ENCODE data around the gene DIDO1.

The DIDO1 gene

GRCh38 chr20:62949962-62950361 lies 23.7 kb upstream of the DIDO1 start:
- Mint-ChIP-seq H3K36me3 (peaks cover 57% of the 10 kb centered on the region), H3K27me3 (no peaks in the 10 kb centered on the region), H3K27ac (peak overlapping the region; percentile 11), H3K9me3 (peaks cover 6% of the 10 kb centered on the region), H3K4me1 (peaks cover 36% of the 10 kb centered on the region), H3K4me3 (no peak overlapping the region)
- CTCF ChIA-PET: interaction anchor here (1.0 kb wide), 1 partner anchor 88 kb away, joined by 3 read pairs; the partner anchor contains the start of gene TCFL5
- no peak for DNase-seq

GRCh38 chr20:62949153-62949821 lies 23.0 kb upstream of the DIDO1 start:
- H3K9me3 Mint-ChIP-seq: peaks cover 6% of the 10 kb centered on the region
- CTCF ChIA-PET: interaction anchor here (1.0 to 1.2 kb wide), 2 partner anchors 13 to 88 kb away, joined by 3 read pairs; partner anchors contain the start of gene TCFL5
- H3K36me3 Mint-ChIP-seq: peaks cover 61% of the 10 kb centered on the region

GRCh38 chr20:62947532-62948300 lies 21.4 kb upstream of the DIDO1 start:
- no peak for DNase-seq
- CTCF ChIA-PET: interaction anchor here (1.0 to 1.2 kb wide), 2 partner anchors 14 to 40 kb away, joined by 3 read pairs; no protein-coding TSS in a partner anchor
- peaks cover 6% of the 10 kb centered on the region for H3K9me3 Mint-ChIP-seq
- H3K4me1 Mint-ChIP-seq: peaks cover 19% of the 10 kb centered on the region
- H3K27ac Mint-ChIP-seq: peak overlapping the region; percentile 34
- H3K36me3 Mint-ChIP-seq: peaks cover 73% of the 10 kb centered on the region
- H3K27me3 Mint-ChIP-seq: no peaks in the 10 kb centered on the region
- no peak overlapping the region for H3K4me3 Mint-ChIP-seq

More at GRCh38 chr20:62949153-62949821, 23.0 kb upstream of the DIDO1 start:
- DNase-seq: no peak
- Mint-ChIP-seq H3K4me1 (peaks cover 29% of the 10 kb centered on the region), H3K27ac (no peak overlapping the region), H3K4me3 (no peak overlapping the region), H3K27me3 (no peaks in the 10 kb centered on the region)

GRCh38 chr20:62946918-62947317 lies 20.6 kb upstream of the DIDO1 start:
- CTCF ChIA-PET: interaction anchor here (1.0 kb wide), 1 partner anchor 39 kb away, joined by 3 read pairs; no protein-coding TSS in a partner anchor
- no peaks in the 10 kb centered on the region for H3K27me3 Mint-ChIP-seq

GRCh38 chr20:62945771-62946339 lies 19.6 kb upstream of the DIDO1 start:
- Mint-ChIP-seq H3K9me3 (peaks cover 6% of the 10 kb centered on the region), H3K27me3 (no peaks in the 10 kb centered on the region), H3K36me3 (peaks cover 77% of the 10 kb centered on the region), H3K4me1 (peaks cover 16% of the 10 kb centered on the region), H3K4me3 (no peak overlapping the region), H3K27ac (no peak overlapping the region)
- no peak for DNase-seq
- CTCF ChIA-PET: no interaction called here

More at GRCh38 chr20:62946918-62947317, 20.6 kb upstream of the DIDO1 start:
- Mint-ChIP-seq H3K9me3 (peaks cover 6% of the 10 kb centered on the region), H3K36me3 (peaks cover 73% of the 10 kb centered on the region), H3K4me1 (peaks cover 16% of the 10 kb centered on the region), H3K27ac (no peak overlapping the region), H3K4me3 (no peak overlapping the region)
- no peak for DNase-seq

- H3K9me3 Mint-ChIP-seq: peaks cover 6% of the 10 kb centered on the region
- no peak for DNase-seq
- H3K4me1 Mint-ChIP-seq: peaks cover 22% of the 10 kb centered on the region
- H3K27me3 Mint-ChIP-seq: no peaks in the 10 kb centered on the region
- CTCF ChIA-PET: no interaction called here
- no peak overlapping the region for H3K27ac Mint-ChIP-seq
- no peak overlapping the region for H3K4me3 Mint-ChIP-seq
- peaks cover 69% of the 10 kb centered on the region for H3K36me3 Mint-ChIP-seq
These were observed 18.4 kb upstream of the DIDO1 start for GRCh38 chr20:62944746-62945145.

- Mint-ChIP-seq H3K27ac (no peak overlapping the region), H3K36me3 (peaks cover 69% of the 10 kb centered on the region), H3K9me3 (peaks cover 4% of the 10 kb centered on the region), H3K4me3 (no peak overlapping the region), H3K27me3 (no peaks in the 10 kb centered on the region), H3K4me1 (peaks cover 25% of the 10 kb centered on the region)
- CTCF ChIA-PET: no interaction called here
- DNase-seq: no peak
These were observed 17.9 kb upstream of the DIDO1 start for GRCh38 chr20:62944184-62944583.

GRCh38 chr20:62943396-62943795 lies 17.1 kb upstream of the DIDO1 start:
- peaks cover 32% of the 10 kb centered on the region for H3K4me1 Mint-ChIP-seq
- H3K9me3 Mint-ChIP-seq: no peaks in the 10 kb centered on the region
- H3K4me3 Mint-ChIP-seq: no peak overlapping the region
- CTCF ChIA-PET: no interaction called here
- no peak overlapping the region for H3K27ac Mint-ChIP-seq
- peaks cover 66% of the 10 kb centered on the region for H3K36me3 Mint-ChIP-seq
- no peak for DNase-seq
- no peaks in the 10 kb centered on the region for H3K27me3 Mint-ChIP-seq

- Mint-ChIP-seq H3K9me3 (no peaks in the 10 kb centered on the region), H3K4me3 (no peak overlapping the region), H3K27ac (no peak overlapping the region), H3K4me1 (peaks cover 33% of the 10 kb centered on the region), H3K27me3 (no peaks in the 10 kb centered on the region), H3K36me3 (peaks cover 59% of the 10 kb centered on the region)
- CTCF ChIA-PET: interaction anchor here (0.7 kb wide), 1 partner anchor 24 kb away, joined by 3 read pairs; no protein-coding TSS in a partner anchor
- no peak for DNase-seq
These were observed 16.2 kb upstream of the DIDO1 start for GRCh38 chr20:62942456-62942855.

GRCh38 chr20:62941792-62942191 lies 15.5 kb upstream of the DIDO1 start:
- Mint-ChIP-seq H3K4me1 (peaks cover 36% of the 10 kb centered on the region), H3K4me3 (no peak overlapping the region), H3K27me3 (no peaks in the 10 kb centered on the region), H3K36me3 (peaks cover 56% of the 10 kb centered on the region), H3K9me3 (no peaks in the 10 kb centered on the region), H3K27ac (no peak overlapping the region)
- CTCF ChIA-PET: interaction anchor here (0.7 kb wide), 1 partner anchor 23 kb away, joined by 3 read pairs; no protein-coding TSS in a partner anchor
- DNase-seq: no peak

GRCh38 chr20:62940875-62941274 lies 14.6 kb upstream of the DIDO1 start:
- no peaks in the 10 kb centered on the region for H3K9me3 Mint-ChIP-seq
- CTCF ChIA-PET: interaction anchor here (0.7 kb wide), 2 partner anchors 14 to 31 kb away, joined by 3 read pairs; no protein-coding TSS in a partner anchor
- no peak for DNase-seq
- peaks cover 39% of the 10 kb centered on the region for H3K4me1 Mint-ChIP-seq
- H3K27ac Mint-ChIP-seq: no peak overlapping the region
- no peaks in the 10 kb centered on the region for H3K27me3 Mint-ChIP-seq
- H3K36me3 Mint-ChIP-seq: peaks cover 48% of the 10 kb centered on the region
- H3K4me3 Mint-ChIP-seq: no peak overlapping the region

- Mint-ChIP-seq H3K4me3 (peak within 1 kb of the TSS; percentile 99), H3K9me3 (no peaks in the 10 kb centered on the region), H3K4me1 (peaks cover 41% of the 10 kb centered on the region), H3K27ac (peak within 1 kb of the TSS; percentile 97), H3K27me3 (no peaks in the 10 kb centered on the region), H3K36me3 (peaks cover 35% of the 10 kb centered on the region)
- CTCF ChIA-PET: interaction anchor here (1.3 to 2.7 kb wide), 2 partner anchors 11 to 36 kb away, joined by 3 to 11 read pairs; no protein-coding TSS in a partner anchor
- peak; percentile 64 for DNase-seq
These were observed 12.0 kb upstream of the DIDO1 start, which contains the start of gene GID8 for GRCh38 chr20:62938105-62938888. Gene GID8, plus strand, starts transcription at chr20:62938147. Its CDS starts 3,356 bp downstream, at chr20:62941503.

GRCh38 chr20:62937268-62938104 lies 11.2 kb upstream of the DIDO1 start:
- Mint-ChIP-seq H3K36me3 (peaks cover 30% of the 10 kb centered on the region), H3K4me3 (peak overlapping the region; percentile 99), H3K4me1 (peaks cover 49% of the 10 kb centered on the region), H3K27ac (peak overlapping the region; percentile 97), H3K9me3 (no peaks in the 10 kb centered on the region), H3K27me3 (no peaks in the 10 kb centered on the region)
- CTCF ChIA-PET: interaction anchor here (0.7 to 2.7 kb wide), 4 partner anchors 10 to 35 kb away, joined by 3 to 11 read pairs (median 3); no protein-coding TSS in a partner anchor
- peak; percentile 97 for DNase-seq

Data from activated naive CD4-positive, alpha-beta T cell treated with anti-CD3 and anti-CD28 coated beads, Interleukin-2, amount 10 ng/mL, durations not matched to agents 7 days and 5 days (primary cell).